ENCODE results near the gene CCDC92B.
"Not testable (repeated sequence)": the region's sequence is repeated elsewhere in the genome, so short reads cannot be mapped to it uniquely, and the experiment has no call there.

CCDC92B gene

DNA sequence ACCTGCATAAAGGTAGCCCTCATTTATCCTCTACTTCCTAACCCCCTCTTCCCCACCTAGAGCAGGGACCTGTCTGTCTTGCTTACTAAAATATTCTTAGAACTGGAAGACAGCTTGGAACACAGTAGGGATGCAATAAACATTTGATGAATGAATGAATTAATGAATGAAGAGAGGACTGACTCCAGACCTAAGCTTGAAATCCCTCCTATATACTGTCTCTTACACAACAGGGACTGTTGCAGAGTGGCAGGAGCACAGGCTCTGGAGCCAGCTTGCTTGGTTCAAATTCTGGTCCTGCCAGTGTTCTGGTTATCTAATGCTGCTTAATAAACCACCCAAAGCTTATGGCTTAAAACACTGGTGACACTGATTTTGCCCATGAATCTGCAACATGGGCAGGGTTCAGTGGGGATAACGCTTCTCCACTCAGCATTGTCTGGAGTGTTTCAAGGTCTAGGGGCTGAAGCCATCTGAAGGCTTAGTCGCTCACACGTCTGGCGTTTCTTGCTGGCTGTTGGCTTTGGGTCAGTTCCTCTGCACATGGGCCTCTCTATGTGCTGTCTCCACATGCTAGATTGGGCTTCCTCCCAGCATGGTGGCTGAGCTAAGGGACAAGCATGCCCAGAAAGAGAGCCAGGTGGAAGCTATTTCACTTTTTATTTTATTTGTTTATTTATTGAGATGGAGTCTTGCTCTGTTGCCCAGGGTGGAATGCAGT, 34.0 kb upstream of the CCDC92B start:
- TF ChIP-seq, protein P1, sequence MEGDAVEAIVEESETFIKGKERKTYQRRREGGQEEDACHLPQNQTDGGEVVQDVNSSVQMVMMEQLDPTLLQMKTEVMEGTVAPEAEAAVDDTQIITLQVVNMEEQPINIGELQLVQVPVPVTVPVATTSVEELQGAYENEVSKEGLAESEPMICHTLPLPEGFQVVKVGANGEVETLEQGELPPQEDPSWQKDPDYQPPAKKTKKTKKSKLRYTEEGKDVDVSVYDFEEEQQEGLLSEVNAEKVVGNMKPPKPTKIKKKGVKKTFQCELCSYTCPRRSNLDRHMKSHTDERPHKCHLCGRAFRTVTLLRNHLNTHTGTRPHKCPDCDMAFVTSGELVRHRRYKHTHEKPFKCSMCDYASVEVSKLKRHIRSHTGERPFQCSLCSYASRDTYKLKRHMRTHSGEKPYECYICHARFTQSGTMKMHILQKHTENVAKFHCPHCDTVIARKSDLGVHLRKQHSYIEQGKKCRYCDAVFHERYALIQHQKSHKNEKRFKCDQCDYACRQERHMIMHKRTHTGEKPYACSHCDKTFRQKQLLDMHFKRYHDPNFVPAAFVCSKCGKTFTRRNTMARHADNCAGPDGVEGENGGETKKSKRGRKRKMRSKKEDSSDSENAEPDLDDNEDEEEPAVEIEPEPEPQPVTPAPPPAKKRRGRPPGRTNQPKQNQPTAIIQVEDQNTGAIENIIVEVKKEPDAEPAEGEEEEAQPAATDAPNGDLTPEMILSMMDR (IDR thresholded peaks at IDR 0.05; ENCODE audit: low read length, missing control alignments), result no peak
- no peak for DNase-seq (ENCODE audit: low read depth)
- H3K4me3 ChIP-seq (replicated peaks; ENCODE audit: low read depth, low read length), result no peak overlapping the region

DNA sequence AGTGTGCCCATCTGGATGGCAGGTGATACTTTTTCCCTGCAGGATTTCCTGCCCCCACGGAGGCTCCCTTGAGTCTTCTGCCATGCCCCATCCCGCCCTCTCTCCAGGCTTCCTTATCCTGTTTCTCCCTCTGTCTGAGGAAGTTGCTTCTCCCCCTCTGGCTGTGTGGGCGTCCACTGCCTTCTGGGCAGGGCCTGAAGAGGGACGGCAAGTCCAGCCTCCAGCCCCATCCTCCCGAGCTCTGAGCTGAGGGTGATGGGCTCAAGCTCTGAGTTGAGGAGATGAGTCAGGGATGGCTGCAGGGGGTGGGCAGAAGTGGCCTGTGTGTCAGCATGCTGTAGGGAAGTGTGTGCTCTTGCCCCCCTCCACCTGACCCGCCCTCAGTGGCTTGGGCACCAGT, 32.6 kb upstream of the CCDC92B start:
- DNase-seq (ENCODE audit: low read depth), result peak; percentile 13
- no peak overlapping the region for H3K4me3 ChIP-seq (replicated peaks; ENCODE audit: low read depth, low read length)
- TF ChIP-seq, protein P1 (IDR thresholded peaks at IDR 0.05; ENCODE audit: low read length, missing control alignments), result no peak

DNA sequence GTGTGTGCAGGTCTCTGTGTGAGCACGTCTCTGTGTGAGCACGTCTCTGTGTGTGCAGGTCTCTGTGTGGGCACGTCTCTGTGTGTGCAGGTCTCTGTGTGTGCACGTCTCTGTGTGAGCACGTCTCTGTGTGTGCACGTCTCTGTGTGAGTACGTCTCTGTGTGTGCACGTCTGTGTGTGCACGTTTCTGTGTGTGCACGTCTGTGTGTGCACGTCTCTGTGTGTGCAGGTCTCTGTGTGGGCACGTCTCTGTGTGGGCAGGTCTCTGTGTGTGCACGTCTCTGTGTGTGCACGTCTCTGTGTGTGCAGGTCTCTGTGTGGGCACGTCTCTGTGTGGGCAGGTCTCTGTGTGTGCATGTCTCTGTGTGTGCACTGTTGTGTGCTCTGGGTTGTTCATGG, 32.1 kb upstream of the CCDC92B start:
- H3K4me3 ChIP-seq (replicated peaks; ENCODE audit: low read depth, low read length); DNase-seq (ENCODE audit: low read depth): not testable (repeated sequence)

DNA sequence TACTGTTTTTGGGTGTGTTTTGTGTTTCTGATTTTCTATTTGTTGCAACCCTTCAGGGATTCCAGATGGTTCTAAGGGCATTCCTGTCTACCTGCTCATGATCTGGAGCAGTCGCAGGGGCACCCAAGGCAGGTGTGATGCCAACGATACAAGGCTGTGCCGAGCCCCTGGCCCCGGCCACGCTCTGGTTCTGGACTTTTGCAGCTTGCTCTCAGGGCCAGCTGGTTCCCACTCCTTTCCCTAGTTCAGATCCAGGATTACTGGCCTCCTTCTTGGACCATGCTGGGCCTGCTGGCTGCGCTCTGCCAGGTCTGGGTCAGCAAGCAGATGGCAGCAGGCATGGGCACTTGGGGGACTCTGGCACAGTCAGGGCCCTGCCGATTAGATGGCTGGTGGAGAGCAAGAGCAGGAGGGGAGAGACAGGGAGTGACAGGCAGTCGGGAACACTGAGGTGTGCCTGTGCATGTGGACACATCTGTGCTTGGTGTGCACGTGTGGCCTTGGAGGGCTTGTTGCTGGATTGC, 31.5 kb upstream of the CCDC92B start:
- no peak overlapping the region for H3K4me3 ChIP-seq (replicated peaks; ENCODE audit: low read depth, low read length)
- TF ChIP-seq, protein P1 (IDR thresholded peaks at IDR 0.05; ENCODE audit: low read length, missing control alignments), result no peak
- DNase-seq (ENCODE audit: low read depth), result no peak

DNA sequence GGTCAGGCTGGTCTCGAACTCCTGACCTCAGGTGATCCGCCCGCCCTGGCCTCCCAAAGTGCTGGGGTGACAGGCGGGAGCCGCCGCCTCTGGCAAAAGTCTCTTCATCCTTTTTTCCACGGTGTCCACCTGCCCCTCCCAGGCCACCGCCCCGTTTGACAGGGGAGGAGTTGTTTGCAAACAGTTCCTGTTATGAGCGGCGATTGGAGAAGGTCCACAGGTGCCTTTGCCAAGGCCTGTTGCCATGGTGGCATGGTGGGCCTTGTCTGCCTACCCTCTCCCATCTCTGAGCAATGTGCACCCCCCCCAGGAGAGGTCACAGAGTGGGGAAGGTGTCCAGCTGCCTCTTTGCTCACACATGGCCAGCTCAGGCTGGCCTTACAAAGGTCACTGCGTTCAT, 30.8 kb upstream of the CCDC92B start:
- no peak overlapping the region for H3K4me3 ChIP-seq (replicated peaks; ENCODE audit: low read depth, low read length)

DNA sequence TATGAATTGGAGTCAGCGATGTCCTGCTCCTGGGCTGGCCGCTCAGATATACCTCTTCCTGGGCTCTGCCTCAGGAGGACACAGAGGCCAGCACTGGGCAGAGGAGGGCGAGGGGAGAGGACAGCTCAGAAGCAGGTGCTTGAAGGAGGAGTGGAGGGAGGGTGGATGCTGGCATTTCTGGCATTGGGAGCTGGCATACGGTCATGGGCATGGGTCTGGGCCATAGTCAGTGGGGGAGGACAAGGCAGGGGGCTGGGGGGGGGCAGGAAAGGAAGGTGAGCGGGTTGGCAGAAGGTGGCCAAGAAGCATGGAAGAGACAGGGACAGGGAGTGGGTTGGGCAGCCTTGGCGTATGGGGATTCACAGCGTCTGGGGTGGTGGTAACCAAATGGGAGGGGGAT, 30.1 kb upstream of the CCDC92B start:
- no peak for DNase-seq (ENCODE audit: low read depth)
- no peak overlapping the region for H3K4me3 ChIP-seq (replicated peaks; ENCODE audit: low read depth, low read length)
- TF ChIP-seq, protein P1 (IDR thresholded peaks at IDR 0.05; ENCODE audit: low read length, missing control alignments), result no peak

More for the DNA sequence above, 30.8 kb upstream of the CCDC92B start:
- TF ChIP-seq, protein P1 (IDR thresholded peaks at IDR 0.05; ENCODE audit: low read length, missing control alignments), result no peak
- no peak for DNase-seq (ENCODE audit: low read depth)

DNA sequence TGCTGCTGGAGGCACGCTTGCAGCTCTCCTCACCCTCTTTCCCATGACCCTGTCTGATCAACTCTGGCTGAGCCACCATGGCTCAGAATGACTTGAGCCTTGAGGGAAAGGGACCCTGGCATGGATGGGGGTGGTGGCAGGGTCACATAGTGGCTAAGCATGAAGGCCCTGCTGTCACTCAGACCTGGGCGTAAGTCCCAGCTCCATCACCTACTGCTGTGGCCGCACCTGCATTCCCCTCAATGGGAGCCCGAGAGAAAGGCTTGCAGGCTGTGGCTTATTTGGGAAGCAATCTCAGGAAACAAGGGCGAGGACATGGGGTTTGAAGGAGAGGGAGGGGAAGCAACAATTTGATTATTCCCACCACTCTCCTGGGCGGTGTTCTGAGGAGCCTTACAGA, 29.0 kb upstream of the CCDC92B start:
- DNase-seq (ENCODE audit: low read depth), result no peak
- H3K4me3 ChIP-seq (replicated peaks; ENCODE audit: low read depth, low read length), result no peak overlapping the region
- TF ChIP-seq, protein P1 (IDR thresholded peaks at IDR 0.05; ENCODE audit: low read length, missing control alignments), result no peak
